Transverse colon (tissue), 4 donors: Measurements from ENCODE around the gene RBM4B. TPM values are rescaled to one million over a fixed set of nuclear protein-coding genes. Genes with fewer than 3 reads are reported as not detected.

ENCODE experiments used
- DNase-seq: peaks from one replicate; pipeline ENCODE4 v3.0.0-alpha.2; 2019
- H3K27ac ChIP-seq, 4 donors: fragments of 200-600 bp; sonication (generic); 2 replicates each; pipeline ENCODE4 v1.5.1; 2016 to 2018; ENCODE audit warnings: inconsistent platforms in 4 of 4
- H3K27me3 ChIP-seq: fragments of 200-600 bp; sonication (generic); 2 replicates; pipeline ENCODE4 v1.5.1; 2017; ENCODE audit warnings: inconsistent platforms
- H3K36me3 ChIP-seq, 4 donors: fragments of 200-600 bp; sonication (generic); 2 replicates each; pipeline ENCODE4 v1.5.1; 2017 to 2019; ENCODE audit warnings: inconsistent platforms in 4 of 4
- H3K4me1 ChIP-seq, 4 donors: fragments of 200-600 bp; sonication (generic); 2 replicates each; pipeline ENCODE4 v1.5.1; 2017 to 2020; ENCODE audit warnings: inconsistent platforms in 4 of 4
- H3K4me3 ChIP-seq, 4 donors: fragments of 200-600 bp; sonication (generic); 1 replicate in 1 of 4; 2 replicates in 3 of 4; pipeline versions ENCODE4 v1.5.1 to v1.6.1; 2017 to 2019; ENCODE audit warnings: inconsistent platforms in 4 of 4
- H3K9me3 ChIP-seq, 2 donors: fragments of 200-600 bp; sonication (generic); 2 replicates each; pipeline ENCODE4 v1.5.1; 2017 to 2019; ENCODE audit warnings: inconsistent platforms in 2 of 2
- EP300 ChIP-seq: sonication (generic); formaldehyde crosslinking; IDR thresholded peaks from one replicate; pipeline ENCODE4 v1.6.1; 2017; ENCODE audit warnings: antibody characterized with exemption, low read depth
- POLR2A ChIP-seq: fragments of 450-650 bp; IDR thresholded peaks from one replicate; pipeline ENCODE4 v1.6.1; 2016; ENCODE audit warnings: antibody characterized with exemption, mild to moderate bottlenecking, moderate library complexity
- POLR2AphosphoS5 ChIP-seq, 3 donors: sonication (generic); formaldehyde crosslinking; IDR thresholded peaks; one replicate each; pipeline ENCODE4 v1.6.1; 2016; ENCODE audit warnings: antibody characterized with exemption in 3 of 3
- WGBS, 2 donors: methylation state at CpG; one replicate each; pipeline ENCODE4 v1.1.5; 2018; ENCODE audit warnings: low coverage in 1 of 2; 5-methylcytosine and 5-hydroxymethylcytosine counted together
- in situ Hi-C, 4 donors: fragments of 200-750 bp; cut with MboI; loops; one replicate each; pipeline versions ENCODE4 v1.15.0 to v1.15.1; 2017; ENCODE audit warnings: low sequenced_read_pairs in 3 of 4, low pct_ligation_motif_present in 1 of 4, low pct_unique_long_range_greater_than_20kb in 1 of 4
- intact Hi-C: fragments of 100-400 bp; cut with DNase I; formaldehyde crosslinking; loops from one replicate; pipeline ENCODE4 v1.15.1; 2023; ENCODE audit warnings: low total_unique reads
- total RNA-seq, 4 donors: library from RNA; depleted of rRNA; stranded (reverse); fragments of >200 nt; gene quantifications; one replicate each; pipeline ENCODE4 v1.1.0, GENCODE V29; 2016
- TF ChIP-seq, protein P1 (sequence below), 5 experiments: fragments of 200-600 bp in 3 of 5; fragments of 450-650 bp in 2 of 5; sonication (generic) in 3 of 5; IDR thresholded peaks; 1 replicate in 2 of 5; 2 replicates in 3 of 5; pipeline ENCODE4 v1.5.1; 2016 to 2017; ENCODE audit warnings: antibody characterized with exemption in 5 of 5, inconsistent platforms in 3 of 5, mild to moderate bottlenecking in 2 of 5, moderate library complexity in 1 of 5

Gene RBM4B
- total RNA-seq, 4 donors from 2014 or later, result 14.2 to 22.1 (median 15.5) TPM

DNA sequence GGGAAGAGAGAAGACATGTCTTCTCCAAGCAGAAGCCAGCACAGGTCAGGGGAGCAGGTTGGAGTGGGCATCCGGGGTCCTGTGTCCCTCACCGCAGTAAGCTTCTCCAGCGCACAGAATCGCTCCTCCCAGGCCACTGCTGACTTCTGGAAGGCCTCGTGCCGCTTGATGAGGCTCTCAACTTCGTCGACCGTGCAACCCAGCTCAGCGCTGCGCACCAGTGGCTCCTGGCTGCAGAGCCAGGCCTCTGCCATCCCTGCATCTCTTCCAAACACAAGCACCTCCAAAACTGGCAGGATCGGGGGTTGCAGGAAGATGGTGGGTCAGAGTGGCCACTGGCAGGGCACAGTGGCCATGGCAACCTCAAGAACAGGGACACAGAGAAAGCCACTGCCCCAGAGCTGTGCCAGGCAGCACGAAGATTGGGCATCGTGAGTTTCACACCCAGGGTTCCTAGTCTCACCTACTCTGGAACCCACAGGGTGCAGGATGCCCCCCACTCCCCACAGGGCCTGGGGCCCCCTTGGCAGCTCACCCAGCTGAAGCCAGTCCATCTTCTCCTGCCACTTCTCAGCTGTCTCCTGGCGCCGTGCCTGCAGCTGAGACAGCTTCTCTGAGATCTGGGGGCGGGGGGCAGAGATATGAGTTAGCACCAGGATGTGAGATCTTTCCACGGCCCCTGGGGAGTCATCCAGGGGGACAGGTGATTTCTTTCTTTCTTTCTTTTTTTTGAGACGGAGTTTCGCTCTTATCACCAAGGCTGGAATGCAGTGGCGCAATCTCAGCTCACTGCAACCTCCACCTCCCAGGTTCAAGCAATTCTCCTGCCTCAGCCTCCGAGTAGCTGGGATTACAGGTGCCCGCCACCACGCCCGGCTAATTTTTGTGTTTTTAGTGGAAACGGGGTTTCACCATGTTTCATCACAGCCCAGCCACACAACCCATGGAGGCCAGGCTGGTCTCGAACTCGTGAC, 11.2 kb upstream of the RBM4B start:
- no peaks in the 10 kb centered on the region for H3K9me3 ChIP-seq
- H3K27me3 ChIP-seq, result no peaks in the 10 kb centered on the region
- no peak overlapping the region for H3K4me3 ChIP-seq
- DNase-seq, result no peak
- no peaks in the 10 kb centered on the region for H3K4me1 ChIP-seq
- WGBS, 2 donors, result 82% methylated on average over 28 of the region's 28 CpGs; no CpG with 5 or more reads in 1 of the 2 donors
- H3K27ac ChIP-seq, result no peak overlapping the region
- in situ Hi-C loops, result loop anchor here in 2 of 4 donors (10.0 kb wide), 2 partner anchors 264 to 284 kb away; partner anchors contain the start of gene NPAS4 (in 1 of the 2)
- TF ChIP-seq POLR2AphosphoS5 (IDR thresholded peaks at IDR 0.05) (no peak), POLR2A (no peak), EP300 (no peak)
- TF ChIP-seq, protein P1, sequence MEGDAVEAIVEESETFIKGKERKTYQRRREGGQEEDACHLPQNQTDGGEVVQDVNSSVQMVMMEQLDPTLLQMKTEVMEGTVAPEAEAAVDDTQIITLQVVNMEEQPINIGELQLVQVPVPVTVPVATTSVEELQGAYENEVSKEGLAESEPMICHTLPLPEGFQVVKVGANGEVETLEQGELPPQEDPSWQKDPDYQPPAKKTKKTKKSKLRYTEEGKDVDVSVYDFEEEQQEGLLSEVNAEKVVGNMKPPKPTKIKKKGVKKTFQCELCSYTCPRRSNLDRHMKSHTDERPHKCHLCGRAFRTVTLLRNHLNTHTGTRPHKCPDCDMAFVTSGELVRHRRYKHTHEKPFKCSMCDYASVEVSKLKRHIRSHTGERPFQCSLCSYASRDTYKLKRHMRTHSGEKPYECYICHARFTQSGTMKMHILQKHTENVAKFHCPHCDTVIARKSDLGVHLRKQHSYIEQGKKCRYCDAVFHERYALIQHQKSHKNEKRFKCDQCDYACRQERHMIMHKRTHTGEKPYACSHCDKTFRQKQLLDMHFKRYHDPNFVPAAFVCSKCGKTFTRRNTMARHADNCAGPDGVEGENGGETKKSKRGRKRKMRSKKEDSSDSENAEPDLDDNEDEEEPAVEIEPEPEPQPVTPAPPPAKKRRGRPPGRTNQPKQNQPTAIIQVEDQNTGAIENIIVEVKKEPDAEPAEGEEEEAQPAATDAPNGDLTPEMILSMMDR (IDR thresholded peaks at IDR 0.05), result no peak
- H3K36me3 ChIP-seq, result no peaks in the 10 kb centered on the region
- intact Hi-C loops, result no loop called here

DNA sequence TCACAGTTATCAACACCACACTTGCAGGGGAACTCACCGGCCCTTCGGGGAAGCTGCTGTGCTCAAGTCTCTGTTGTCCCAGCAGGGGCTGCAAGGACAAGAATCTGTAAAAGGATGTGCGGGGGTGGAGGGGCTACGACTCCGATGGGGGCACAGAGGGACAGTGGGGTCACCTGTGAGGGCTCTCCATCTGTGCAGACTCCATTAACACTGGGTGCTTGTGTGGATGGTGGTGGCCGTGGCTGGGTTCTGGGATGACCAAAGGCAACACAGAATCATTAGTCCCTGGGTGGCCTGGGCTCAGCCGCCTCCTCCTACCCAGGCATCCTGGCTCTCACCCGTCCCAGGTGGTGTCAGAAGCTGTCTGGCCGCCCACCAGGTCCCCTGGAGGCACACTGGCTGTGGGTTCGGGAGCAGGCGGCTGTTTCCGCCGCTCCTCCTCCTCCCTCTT, 10.2 kb upstream of the RBM4B start:
- Histone ChIP-seq H3K4me1 (no peaks in the 10 kb centered on the region), H3K4me3 (no peak overlapping the region), H3K9me3 (no peaks in the 10 kb centered on the region), H3K27ac (no peak overlapping the region), H3K27me3 (no peaks in the 10 kb centered on the region), H3K36me3 (no peaks in the 10 kb centered on the region)
- TF ChIP-seq EP300 (no peak), POLR2A (no peak), POLR2AphosphoS5 (IDR thresholded peaks at IDR 0.05) (no peak)
- TF ChIP-seq, protein P1 (IDR thresholded peaks at IDR 0.05), result no peak
- no peak for DNase-seq
- in situ Hi-C loops (loop anchor here in 2 of 4 donors (10.0 kb wide), 2 partner anchors 263 to 283 kb away; partner anchors contain the start of gene NPAS4 (in 1 of the 2)), intact Hi-C loops (no loop called here)
- WGBS, 2 donors, result 80 to 91% methylated on average over 2 to 13 of the region's 13 CpGs

DNA sequence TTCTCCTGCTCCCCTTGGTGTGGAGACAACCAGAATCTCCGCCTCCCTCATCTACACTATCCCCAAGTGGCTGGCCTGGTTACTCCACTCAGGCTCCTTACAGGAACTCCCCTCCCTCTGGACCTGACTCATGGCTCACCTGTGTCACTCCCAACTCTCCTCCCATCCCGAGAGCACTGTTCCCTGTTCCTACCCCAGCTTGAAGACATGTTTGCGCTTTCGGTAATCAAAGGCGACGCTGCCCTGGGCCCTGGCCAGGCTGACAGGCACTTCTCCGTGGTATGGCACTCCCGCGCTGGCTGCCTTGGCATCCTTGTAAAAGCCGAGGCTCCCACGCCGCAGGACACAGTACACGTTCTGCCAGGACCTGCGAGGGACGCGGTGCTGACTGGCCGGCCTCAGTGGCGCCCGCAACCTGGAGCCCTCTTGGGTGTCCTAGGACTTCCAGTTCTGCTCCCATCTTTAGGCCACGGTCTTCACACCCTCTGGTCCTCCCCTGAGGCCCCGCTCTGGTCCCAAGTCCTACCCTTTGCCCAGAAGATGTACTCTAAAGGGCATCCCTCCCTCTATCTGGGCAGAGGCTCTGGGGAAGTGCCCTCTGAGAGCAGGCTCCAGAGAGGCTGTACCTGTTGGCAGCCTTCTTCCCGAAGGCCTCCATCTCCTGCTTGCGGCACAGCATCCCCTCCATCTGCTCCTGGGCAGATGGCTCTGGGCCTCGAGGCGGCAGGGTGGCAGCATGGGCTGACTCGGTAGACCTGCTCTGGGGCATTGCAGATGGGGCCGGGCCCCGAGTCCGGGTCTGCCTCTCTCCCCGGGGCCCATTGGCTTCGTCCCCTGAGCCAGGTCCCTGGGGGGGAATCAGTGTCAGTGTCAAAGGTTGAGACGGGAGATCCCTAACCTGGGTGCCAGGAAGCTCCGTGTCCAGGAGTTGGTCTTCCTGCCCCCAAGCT, 9.4 kb upstream of the RBM4B start:
- no peaks in the 10 kb centered on the region for H3K9me3 ChIP-seq
- H3K4me3 ChIP-seq, result no peak overlapping the region
- in situ Hi-C loops (loop anchor here in 2 of 4 donors (10.0 kb wide), 2 partner anchors 262 to 282 kb away; partner anchors contain the start of gene NPAS4 (in 1 of the 2)), intact Hi-C loops (no loop called here)
- no peak for DNase-seq
- H3K27ac ChIP-seq, result no peak overlapping the region
- H3K27me3 ChIP-seq, result no peaks in the 10 kb centered on the region
- H3K4me1 ChIP-seq, result no peaks in the 10 kb centered on the region
- WGBS, 2 donors, result 92% methylated on average over 33 of the region's 33 CpGs; no CpG with 5 or more reads in 1 of the 2 donors
- TF ChIP-seq POLR2A (no peak), EP300 (no peak), POLR2AphosphoS5 (IDR thresholded peaks at IDR 0.05) (no peak)
- TF ChIP-seq, protein P1 (IDR thresholded peaks at IDR 0.05), result no peak
- no peaks in the 10 kb centered on the region for H3K36me3 ChIP-seq
